AG04450 (cell line): ENCODE data around the gene MMP24OS. TPM values are rescaled to one million over a fixed set of nuclear protein-coding genes. Genes with fewer than 3 reads are reported as not detected.
A peak's percentile ranks its signal among the peaks of the same experiment; 100 is the strongest.

Experiments
- CTCF ChIA-PET: fragments of 300-600, 350-600 bp; formaldehyde crosslinking; extraction: SDS; loops from one replicate; lab custom pipeline; 2022; ENCODE audit warnings: antibody characterized with exemption, inconsistent platforms; lab: Charles Lee
- POLR2A ChIA-PET: fragments of 350-600 bp; formaldehyde crosslinking; extraction: SDS; loops from one replicate; lab custom pipeline; 2021; ENCODE audit warnings: antibody characterized with exemption, inconsistent platforms; lab: Yijun Ruan, JAX
- DNase-seq: peaks from one replicate; pipeline ENCODE4 v3.0.0-alpha.2; 2011; ENCODE audit warnings: low read depth, low spot score
- H3K27ac ChIP-seq: one replicate; pipeline ENCODE4 v1.5.1; 2012; ENCODE audit warnings: low read depth, low read length, control low read depth
- H3K27me3 ChIP-seq: one replicate; pipeline ENCODE4 v1.6.0; 2012; ENCODE audit warnings: low read length; ENCODE audit not compliant: control insufficient read depth, insufficient read depth
- H3K4me3 ChIP-seq: 2 replicates; pipeline ENCODE4 v1.5.1; 2011; ENCODE audit warnings: mild to moderate bottlenecking, low read depth, low read length, control low read depth
- H3K9me3 ChIP-seq: 2 replicates; pipeline ENCODE4 v1.5.1; 2012; ENCODE audit warnings: low read length; ENCODE audit not compliant: control insufficient read depth, insufficient read depth
- polyA plus RNA-seq: library from polyadenylated mRNA; depleted of rRNA; stranded (reverse); fragments of >200 nt; gene quantifications from 2 replicates; pipeline ENCODE4 v1.2.3, GENCODE V29; 2011
- TF ChIP-seq, protein P1 (sequence below): IDR thresholded peaks from 2 replicates; pipeline ENCODE4 v1.5.1; 2011; ENCODE audit warnings: low read depth, low read length, control low read depth, inconsistent platforms

MMP24OS gene
- polyA plus RNA-seq, 1 experiment = 35.3 TPM

GRCh38 chr20:35276408-35276807 lies 1.5 kb downstream of the MMP24OS start:
- Histone ChIP-seq H3K27ac (peak overlapping the region; percentile 75), H3K4me3 (peak overlapping the region; percentile 84), H3K9me3 (no peaks in the 10 kb centered on the region; the same call in 1 of the 2 replicates), H3K27me3 (no peaks in the 10 kb centered on the region)
- CTCF ChIA-PET = interaction anchor here (1.2 to 1.4 kb wide), 2 partner anchors 27 to 131 kb away, joined by 3 to 4 read pairs; no protein-coding TSS in a partner anchor
- TF ChIP-seq, protein P1, sequence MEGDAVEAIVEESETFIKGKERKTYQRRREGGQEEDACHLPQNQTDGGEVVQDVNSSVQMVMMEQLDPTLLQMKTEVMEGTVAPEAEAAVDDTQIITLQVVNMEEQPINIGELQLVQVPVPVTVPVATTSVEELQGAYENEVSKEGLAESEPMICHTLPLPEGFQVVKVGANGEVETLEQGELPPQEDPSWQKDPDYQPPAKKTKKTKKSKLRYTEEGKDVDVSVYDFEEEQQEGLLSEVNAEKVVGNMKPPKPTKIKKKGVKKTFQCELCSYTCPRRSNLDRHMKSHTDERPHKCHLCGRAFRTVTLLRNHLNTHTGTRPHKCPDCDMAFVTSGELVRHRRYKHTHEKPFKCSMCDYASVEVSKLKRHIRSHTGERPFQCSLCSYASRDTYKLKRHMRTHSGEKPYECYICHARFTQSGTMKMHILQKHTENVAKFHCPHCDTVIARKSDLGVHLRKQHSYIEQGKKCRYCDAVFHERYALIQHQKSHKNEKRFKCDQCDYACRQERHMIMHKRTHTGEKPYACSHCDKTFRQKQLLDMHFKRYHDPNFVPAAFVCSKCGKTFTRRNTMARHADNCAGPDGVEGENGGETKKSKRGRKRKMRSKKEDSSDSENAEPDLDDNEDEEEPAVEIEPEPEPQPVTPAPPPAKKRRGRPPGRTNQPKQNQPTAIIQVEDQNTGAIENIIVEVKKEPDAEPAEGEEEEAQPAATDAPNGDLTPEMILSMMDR = no peak
- POLR2A ChIA-PET = no interaction called here
- DNase-seq = no peak

- Histone ChIP-seq H3K9me3 (no peaks in the 10 kb centered on the region; the same call in 1 of the 2 replicates), H3K27ac (no peak overlapping the region), H3K27me3 (no peaks in the 10 kb centered on the region), H3K4me3 (no peak overlapping the region)
- ChIA-PET POLR2A (interaction anchor here (0.8 to 1.0 kb wide), 2 partner anchors 9 to 130 kb away, joined by 3 read pairs; partner anchors contain the start of gene EIF6), CTCF (interaction anchor here (1.2 kb wide), 1 partner anchor 131 kb away, joined by 4 read pairs; no protein-coding TSS in a partner anchor)
- no peak for DNase-seq
- TF ChIP-seq, protein P1 = no peak
These were observed 2.1 kb downstream of the MMP24OS start for GRCh38 chr20:35275741-35276251.

GRCh38 chr20:35274172-35275092 lies 3.5 kb downstream of the MMP24OS start:
- Histone ChIP-seq H3K9me3 (no peaks in the 10 kb centered on the region; the same call in 1 of the 2 replicates), H3K4me3 (no peak overlapping the region), H3K27me3 (no peaks in the 10 kb centered on the region), H3K27ac (no peak overlapping the region)
- TF ChIP-seq, protein P1 = no peak
- POLR2A ChIA-PET = interaction anchor here (0.6 to 0.8 kb wide), 2 partner anchors 10 to 208 kb away, joined by 3 read pairs; partner anchors contain the start of gene EIF6
- CTCF ChIA-PET = interaction anchor here (3.5 kb wide), 1 partner anchor 130 kb away, joined by 10 read pairs; no protein-coding TSS in a partner anchor
- no peak for DNase-seq

GRCh38 chr20:35273449-35274171 lies 4.3 kb downstream of the MMP24OS start:
- Histone ChIP-seq H3K27ac (no peak overlapping the region), H3K27me3 (no peaks in the 10 kb centered on the region), H3K9me3 (no peaks in the 10 kb centered on the region; the same call in 1 of the 2 replicates), H3K4me3 (no peak overlapping the region)
- ChIA-PET CTCF (interaction anchor here (1.0 to 3.5 kb wide), 3 partner anchors 129 to 191 kb away, joined by 5 to 13 read pairs (median 10); no protein-coding TSS in a partner anchor), POLR2A (interaction anchor here (0.7 to 0.8 kb wide), 2 partner anchors 127 to 275 kb away, joined by 3 to 4 read pairs; no protein-coding TSS in a partner anchor)
- TF ChIP-seq, protein P1 = no peak
- no peak for DNase-seq
